CD4-positive, alpha-beta T cell treated with Interleukin-1 beta for 1 hour (primary cell): Measurements from ENCODE around the gene GRN.
"Not testable (repeated sequence)": the region's sequence is repeated elsewhere in the genome, so short reads cannot be mapped to it uniquely, and the experiment has no call there.

Source experiments
- DNase-seq, 2 donors: peaks; one replicate each; pipeline ENCODE4 v3.0.0-alpha.2; 2020 to 2022

GRN gene

GRCh38 chr17:44385287-44386181 is 40.4 kb downstream of the GRN start:
- peak; percentile 86 to 87 for DNase-seq

- DNase-seq, result no peak
These were observed 41.1 kb downstream of the GRN start for GRCh38 chr17:44386182-44386525.

- DNase-seq, result no peak
These were observed 42.7 kb downstream of the GRN start for GRCh38 chr17:44387804-44388203.

GRCh38 chr17:44389281-44389680 is 44.2 kb downstream of the GRN start, which contains the start of gene ITGA2B:
Gene ITGA2B, minus strand, starts transcription at chr17:44389649. Its CDS starts 176 bp downstream, at chr17:44389473.
- no peak for DNase-seq

GRCh38 chr17:44389723-44390202 is 44.7 kb downstream of the GRN start:
- peak in 1 of 2 donors; percentile 13 for DNase-seq

- no peak for DNase-seq
These were observed 45.3 kb downstream of the GRN start for GRCh38 chr17:44390250-44390870.

- DNase-seq, result not testable (repeated sequence)
These were observed 49.0 kb downstream of the GRN start for GRCh38 chr17:44394112-44394511.

GRCh38 chr17:44394833-44395232 is 49.7 kb downstream of the GRN start:
- DNase-seq, result no peak

GRCh38 chr17:44396946-44397345 is 51.8 kb downstream of the GRN start:
- no peak for DNase-seq

- DNase-seq, result no peak
These were observed 52.7 kb downstream of the GRN start for GRCh38 chr17:44397479-44398440.

GRCh38 chr17:44398692-44399691 is 53.9 kb downstream of the GRN start:
- DNase-seq, result no peak

- DNase-seq, result no peak
These were observed 55.2 kb downstream of the GRN start for GRCh38 chr17:44400226-44400847.
